ENCODE data around the gene SKP2.

GRCh38 chr5:36215910-36216309, 64.0 kb downstream of the SKP2 start:
- TF ChIP-seq CTCF (IDR thresholded peaks at IDR 0.05) = no peak
- TF ChIP-seq POLR2A (IDR thresholded peaks at IDR 0.05) = no peak
